GM15510 (cell line): Measurements from ENCODE around the gene ALCAM.

Experiments
- POLR2A ChIP-seq: IDR thresholded peaks from 3 replicates; pipeline ENCODE4 v1.6.1; 2011; ENCODE audit warnings: borderline replicate concordance; ENCODE audit not compliant: insufficient read length; ENCODE audit errors: extremely low read depth

ALCAM gene

GRCh38 chr3:105366326-105367062 lies at the start of gene ALCAM:
Gene ALCAM, plus strand, starts transcription at chr3:105366909.
- peak; percentile 68 for TF ChIP-seq POLR2A

GRCh38 chr3:105317841-105318240 lies 48.9 kb upstream of the ALCAM start:
- no peak for TF ChIP-seq POLR2A

GRCh38 chr3:105322570-105323273 lies 44.0 kb upstream of the ALCAM start:
- TF ChIP-seq POLR2A: no peak

- TF ChIP-seq POLR2A: no peak
Observed at GRCh38 chr3:105323274-105323599, 43.5 kb upstream of the ALCAM start.

- TF ChIP-seq POLR2A: no peak
Observed at GRCh38 chr3:105324951-105325350, 41.8 kb upstream of the ALCAM start.

GRCh38 chr3:105327662-105328337 lies 38.9 kb upstream of the ALCAM start:
- TF ChIP-seq POLR2A: no peak

- no peak for TF ChIP-seq POLR2A
Observed at GRCh38 chr3:105328338-105328730, 38.4 kb upstream of the ALCAM start.

- TF ChIP-seq POLR2A: no peak
Observed at GRCh38 chr3:105332961-105333360, 33.7 kb upstream of the ALCAM start.

GRCh38 chr3:105334138-105334882 lies 32.4 kb upstream of the ALCAM start:
- TF ChIP-seq POLR2A: no peak

GRCh38 chr3:105339946-105340345 lies 26.8 kb upstream of the ALCAM start:
- no peak for TF ChIP-seq POLR2A

- TF ChIP-seq POLR2A: no peak
Observed at GRCh38 chr3:105343991-105344390, 22.7 kb upstream of the ALCAM start.

GRCh38 chr3:105345156-105345555 lies 21.6 kb upstream of the ALCAM start:
- no peak for TF ChIP-seq POLR2A

GRCh38 chr3:105347625-105348302 lies 18.9 kb upstream of the ALCAM start:
- no peak for TF ChIP-seq POLR2A

GRCh38 chr3:105348307-105348706 lies 18.4 kb upstream of the ALCAM start:
- TF ChIP-seq POLR2A: no peak
